GM13976 (cell line): Measurements from ENCODE around the gene SUPT3H.
"Not testable (repeated sequence)": the region's sequence is repeated elsewhere in the genome, so short reads cannot be mapped to it uniquely, and the experiment has no call there.

Experiments used
- DNase-seq: peaks from one replicate; pipeline ENCODE4 v3.0.0; 2012; ENCODE audit warnings: low spot score
- CTCF ChIP-seq: IDR thresholded peaks from 2 replicates; pipeline ENCODE4 v1.5.1; 2012; ENCODE audit warnings: borderline replicate concordance, mild to moderate bottlenecking; ENCODE audit not compliant: insufficient read depth; ENCODE audit errors: extremely low read depth, missing control alignments, control extremely low read depth
- in situ Hi-C: fragments of 300-500 bp; cut with MboI; formaldehyde crosslinking; loops from one replicate; pipeline ENCODE4 v1.12.0; 2022; ENCODE audit warnings: low sequenced_read_pairs, mixed read lengths, inconsistent platforms; ENCODE audit not compliant: unreplicated experiment

The SUPT3H gene

GRCh38 chr6:45075246-45075645 lies 302.5 kb downstream of the SUPT3H start:
- TF ChIP-seq CTCF = no peak
- in situ Hi-C loops = no loop called here
- DNase-seq = no peak

GRCh38 chr6:45074439-45074838 lies 303.3 kb downstream of the SUPT3H start:
- no peak for DNase-seq

GRCh38 chr6:45073771-45074170 lies 304.0 kb downstream of the SUPT3H start:
- DNase-seq = no peak
- in situ Hi-C loops = no loop called here
- no peak for TF ChIP-seq CTCF

More at GRCh38 chr6:45074439-45074838, 303.3 kb downstream of the SUPT3H start:
- no peak for TF ChIP-seq CTCF
- in situ Hi-C loops = no loop called here

- no peak for DNase-seq
- no peak for TF ChIP-seq CTCF
- in situ Hi-C loops = no loop called here
Measured at GRCh38 chr6:45072673-45073072, 305.1 kb downstream of the SUPT3H start.

GRCh38 chr6:45072016-45072415 lies 305.7 kb downstream of the SUPT3H start:
- DNase-seq = no peak
- in situ Hi-C loops = no loop called here
- no peak for TF ChIP-seq CTCF

- in situ Hi-C loops = no loop called here
- no peak for TF ChIP-seq CTCF
- DNase-seq = no peak
Measured at GRCh38 chr6:45069091-45069490, 308.6 kb downstream of the SUPT3H start.

GRCh38 chr6:45067446-45067845 lies 310.3 kb downstream of the SUPT3H start:
- DNase-seq, in situ Hi-C loops: not testable (repeated sequence)

- in situ Hi-C loops, DNase-seq: not testable (repeated sequence)
Measured at GRCh38 chr6:45062659-45063058, 315.1 kb downstream of the SUPT3H start.
